WTC11 (cell line): ENCODE results near the gene ZNF578. TPM values are rescaled to one million over a fixed set of nuclear protein-coding genes. Genes with fewer than 3 reads are reported as not detected.
A peak's percentile ranks its signal among the peaks of the same experiment; 100 is the strongest.

ENCODE experiments used
- ATAC-seq: fragments of 200-7000 bp; cut with Tn5 transposase; 2 replicates; pipeline ENCODE4 v1.10.0; 2021; ENCODE audit warnings: mild to moderate bottlenecking, moderate library complexity
- CTCF ChIA-PET: fragments of 300-600 bp; sonication (Branson Sonifier 250); formaldehyde crosslinking; loops from one replicate; lab custom pipeline; 2021; ENCODE audit warnings: antibody characterized with exemption; lab: Charles Lee
- POLR2A ChIA-PET: fragments of 350-600 bp; sonication (Branson Sonifier 250); formaldehyde crosslinking; loops from one replicate; lab custom pipeline; 2021; ENCODE audit warnings: antibody characterized with exemption; lab: Charles Lee
- DNase-seq: peaks from one replicate; pipeline ENCODE4 v3.0.0; 2021; ENCODE audit warnings: low spot score
- H3K27ac Mint-ChIP-seq: 2 replicates; pipeline ENCODE4 v1.8.0; 2021; ENCODE audit warnings: mixed read lengths
- H3K27me3 Mint-ChIP-seq: 2 replicates; pipeline ENCODE4 v1.8.0; 2021; ENCODE audit warnings: low read depth, mild to moderate bottlenecking, moderate library complexity, mixed read lengths
- H3K36me3 Mint-ChIP-seq: 2 replicates; pipeline ENCODE4 v1.8.0; 2021; ENCODE audit warnings: mixed read lengths
- H3K4me1 Mint-ChIP-seq: 2 replicates; pipeline ENCODE4 v1.8.0; 2022; ENCODE audit warnings: mixed read lengths
- H3K4me3 Mint-ChIP-seq: 2 replicates; pipeline ENCODE4 v1.8.0; 2021; ENCODE audit warnings: mild to moderate bottlenecking, moderate library complexity, mixed read lengths
- H3K9me3 Mint-ChIP-seq: 2 replicates; pipeline ENCODE4 v1.8.0; 2021; ENCODE audit warnings: mixed read lengths
- CTCF ChIP-seq: fragments of 200-600 bp; IDR thresholded peaks from 2 replicates; pipeline ENCODE4 v1.8.0; 2022; ENCODE audit warnings: antibody characterized with exemption
- EMX1 ChIP-seq: fragments of 250-450 bp; sonication (Bioruptor Pico); IDR thresholded peaks from 2 replicates; pipeline ENCODE4 v1.8.0; 2021; ENCODE audit warnings: mild to moderate bottlenecking
- MAX ChIP-seq: sonication (generic); formaldehyde crosslinking; IDR thresholded peaks from 2 replicates; pipeline ENCODE4 v1.8.0; 2022; ENCODE audit warnings: mild to moderate bottlenecking, missing genetic modification reagents
- NFATC4 ChIP-seq: fragments of 250-450 bp; sonication (Bioruptor Pico); IDR thresholded peaks from 2 replicates; pipeline ENCODE4 v1.9.0; 2021; ENCODE audit warnings: mild to moderate bottlenecking
- NR2C2 ChIP-seq: sonication (generic); formaldehyde crosslinking; IDR thresholded peaks from 2 replicates; pipeline ENCODE4 v1.8.0; 2022; ENCODE audit warnings: mild to moderate bottlenecking, missing genetic modification reagents
- SMAD3 ChIP-seq: sonication (generic); formaldehyde crosslinking; IDR thresholded peaks from 2 replicates; pipeline ENCODE4 v1.8.0; 2022; ENCODE audit warnings: missing genetic modification reagents, mild to moderate bottlenecking, borderline replicate concordance
- TEAD1 ChIP-seq: sonication (generic); formaldehyde crosslinking; IDR thresholded peaks from 2 replicates; pipeline ENCODE4 v1.8.0; 2022; ENCODE audit warnings: mild to moderate bottlenecking, missing genetic modification reagents
- ZNF219 ChIP-seq: sonication (generic); formaldehyde crosslinking; IDR thresholded peaks from 2 replicates; pipeline ENCODE4 v1.8.0; 2023; ENCODE audit warnings: missing genetic modification reagents, mild to moderate bottlenecking, borderline replicate concordance
- ZNF317 ChIP-seq: sonication (generic); formaldehyde crosslinking; IDR thresholded peaks from 2 replicates; pipeline ENCODE4 v1.8.1; 2023; ENCODE audit warnings: low read depth, mild to moderate bottlenecking, moderate library complexity, missing genetic modification reagents, borderline replicate concordance
- ZNF416 ChIP-seq: fragments of 250-450 bp; sonication (Bioruptor Pico); IDR thresholded peaks from 2 replicates; pipeline ENCODE4 v1.9.0; 2021; ENCODE audit warnings: mild to moderate bottlenecking, inconsistent platforms
- ZNF423 ChIP-seq: fragments of 250-450 bp; sonication (Bioruptor Pico); IDR thresholded peaks from 2 replicates; pipeline ENCODE4 v2.1.2; 2022; ENCODE audit warnings: mild to moderate bottlenecking, moderate library complexity
- ZNF532 ChIP-seq: fragments of 250-450 bp; sonication (Bioruptor Pico); IDR thresholded peaks from 2 replicates; pipeline ENCODE4 v1.9.0; 2021; ENCODE audit warnings: mild to moderate bottlenecking, borderline replicate concordance
- total RNA-seq: library from RNA; stranded (reverse); gene quantifications from 3 replicates; pipeline ENCODE4 v1.2.3, GENCODE V29; 2021
- TF ChIP-seq, protein P1 (sequence below): sonication (generic); formaldehyde crosslinking; IDR thresholded peaks from 2 replicates; pipeline ENCODE4 v1.8.1; 2022; ENCODE audit warnings: mild to moderate bottlenecking, missing genetic modification reagents, moderate library complexity, borderline replicate concordance
- TF ChIP-seq, protein P2 (sequence below): sonication (generic); formaldehyde crosslinking; IDR thresholded peaks from 2 replicates; pipeline ENCODE4 v1.8.0; 2022; ENCODE audit warnings: mild to moderate bottlenecking, missing genetic modification reagents
- TF ChIP-seq, protein P3 (sequence below): sonication (generic); formaldehyde crosslinking; IDR thresholded peaks from 2 replicates; pipeline ENCODE4 v1.8.1; 2023; ENCODE audit warnings: mild to moderate bottlenecking, moderate library complexity, missing genetic modification reagents
- TF ChIP-seq, protein P4 (sequence below): sonication (generic); formaldehyde crosslinking; IDR thresholded peaks from 2 replicates; pipeline ENCODE4 v1.8.1; 2023; ENCODE audit warnings: mild to moderate bottlenecking, missing genetic modification reagents, moderate library complexity
- TF ChIP-seq, protein P5 (sequence below): sonication (generic); formaldehyde crosslinking; IDR thresholded peaks from 2 replicates; pipeline ENCODE4 v1.8.0; 2022; ENCODE audit warnings: missing genetic modification reagents
- TF ChIP-seq, protein P6 (sequence below): sonication (generic); formaldehyde crosslinking; IDR thresholded peaks from 2 replicates; pipeline ENCODE4 v1.8.1; 2022; ENCODE audit warnings: low read depth, mild to moderate bottlenecking, moderate library complexity, missing genetic modification reagents, borderline replicate concordance

Gene ZNF578
- total RNA-seq, 1 experiment from 2014 or later = 26.6 TPM

DNA sequence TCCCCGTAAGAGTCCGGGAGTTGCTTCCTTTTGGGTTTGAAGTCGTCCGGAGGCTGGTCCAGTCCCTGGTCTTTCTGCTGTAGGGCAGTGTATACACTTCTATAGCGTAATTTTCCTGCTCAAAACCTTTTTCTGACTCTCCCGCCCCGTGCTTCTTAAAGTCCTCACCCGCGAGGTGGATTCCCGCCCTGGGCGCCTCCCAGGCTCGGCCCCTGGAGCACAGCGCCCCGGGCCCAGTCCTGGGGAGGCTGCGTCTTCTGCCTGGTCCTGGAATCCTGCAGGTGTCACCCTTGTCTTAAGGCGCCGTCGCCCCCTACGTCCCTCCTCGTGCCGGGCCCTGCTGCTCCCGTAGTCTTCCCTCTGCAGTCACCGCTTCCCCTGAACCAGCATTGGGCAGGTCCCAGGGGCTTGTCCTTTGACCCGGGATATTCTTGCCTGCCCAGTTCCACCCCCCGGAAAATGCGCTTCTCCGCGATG lies 39.7 kb downstream of the ZNF578 start (continued):
- no peak for TF ChIP-seq ZNF532 (CRISPR knock-in tag)
- peak; percentile 91 for TF ChIP-seq MAX (CRISPR knock-in tag)
- TF ChIP-seq NFATC4 (CRISPR knock-in tag) = no peak
- TF ChIP-seq, protein P1, sequence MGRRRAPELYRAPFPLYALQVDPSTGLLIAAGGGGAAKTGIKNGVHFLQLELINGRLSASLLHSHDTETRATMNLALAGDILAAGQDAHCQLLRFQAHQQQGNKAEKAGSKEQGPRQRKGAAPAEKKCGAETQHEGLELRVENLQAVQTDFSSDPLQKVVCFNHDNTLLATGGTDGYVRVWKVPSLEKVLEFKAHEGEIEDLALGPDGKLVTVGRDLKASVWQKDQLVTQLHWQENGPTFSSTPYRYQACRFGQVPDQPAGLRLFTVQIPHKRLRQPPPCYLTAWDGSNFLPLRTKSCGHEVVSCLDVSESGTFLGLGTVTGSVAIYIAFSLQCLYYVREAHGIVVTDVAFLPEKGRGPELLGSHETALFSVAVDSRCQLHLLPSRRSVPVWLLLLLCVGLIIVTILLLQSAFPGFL (CRISPR knock-in tag) = no peak
- TF ChIP-seq, protein P2, sequence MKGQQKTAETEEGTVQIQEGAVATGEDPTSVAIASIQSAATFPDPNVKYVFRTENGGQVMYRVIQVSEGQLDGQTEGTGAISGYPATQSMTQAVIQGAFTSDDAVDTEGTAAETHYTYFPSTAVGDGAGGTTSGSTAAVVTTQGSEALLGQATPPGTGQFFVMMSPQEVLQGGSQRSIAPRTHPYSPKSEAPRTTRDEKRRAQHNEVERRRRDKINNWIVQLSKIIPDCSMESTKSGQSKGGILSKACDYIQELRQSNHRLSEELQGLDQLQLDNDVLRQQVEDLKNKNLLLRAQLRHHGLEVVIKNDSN = peak; percentile 33; the same call in 1 of the 2 replicates
- peak; percentile 42 for TF ChIP-seq TEAD1
- TF ChIP-seq SMAD3 = no peak
- TF ChIP-seq, protein P3, sequence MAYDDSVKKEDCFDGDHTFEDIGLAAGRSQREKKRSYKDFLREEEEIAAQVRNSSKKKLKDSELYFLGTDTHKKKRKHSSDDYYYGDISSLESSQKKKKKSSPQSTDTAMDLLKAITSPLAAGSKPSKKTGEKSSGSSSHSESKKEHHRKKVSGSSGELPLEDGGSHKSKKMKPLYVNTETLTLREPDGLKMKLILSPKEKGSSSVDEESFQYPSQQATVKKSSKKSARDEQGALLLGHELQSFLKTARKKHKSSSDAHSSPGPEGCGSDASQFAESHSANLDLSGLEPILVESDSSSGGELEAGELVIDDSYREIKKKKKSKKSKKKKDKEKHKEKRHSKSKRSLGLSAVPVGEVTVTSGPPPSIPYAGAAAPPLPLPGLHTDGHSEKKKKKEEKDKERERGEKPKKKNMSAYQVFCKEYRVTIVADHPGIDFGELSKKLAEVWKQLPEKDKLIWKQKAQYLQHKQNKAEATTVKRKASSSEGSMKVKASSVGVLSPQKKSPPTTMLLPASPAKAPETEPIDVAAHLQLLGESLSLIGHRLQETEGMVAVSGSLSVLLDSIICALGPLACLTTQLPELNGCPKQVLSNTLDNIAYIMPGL (CRISPR knock-in tag) = peak; percentile 65; the same call in 1 of the 2 replicates
- TF ChIP-seq ZNF423 (CRISPR knock-in tag) = 0 out of 2 replicates have a peak, but pooled peaks have one; percentile 5
- TF ChIP-seq NR2C2 (CRISPR knock-in tag) = peak; percentile 69; the same call in 1 of the 2 replicates
- TF ChIP-seq, protein P4, sequence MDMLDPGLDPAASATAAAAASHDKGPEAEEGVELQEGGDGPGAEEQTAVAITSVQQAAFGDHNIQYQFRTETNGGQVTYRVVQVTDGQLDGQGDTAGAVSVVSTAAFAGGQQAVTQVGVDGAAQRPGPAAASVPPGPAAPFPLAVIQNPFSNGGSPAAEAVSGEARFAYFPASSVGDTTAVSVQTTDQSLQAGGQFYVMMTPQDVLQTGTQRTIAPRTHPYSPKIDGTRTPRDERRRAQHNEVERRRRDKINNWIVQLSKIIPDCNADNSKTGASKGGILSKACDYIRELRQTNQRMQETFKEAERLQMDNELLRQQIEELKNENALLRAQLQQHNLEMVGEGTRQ (CRISPR knock-in tag) = no peak; the same call in 1 of the 2 replicates
- TF ChIP-seq, protein P5, sequence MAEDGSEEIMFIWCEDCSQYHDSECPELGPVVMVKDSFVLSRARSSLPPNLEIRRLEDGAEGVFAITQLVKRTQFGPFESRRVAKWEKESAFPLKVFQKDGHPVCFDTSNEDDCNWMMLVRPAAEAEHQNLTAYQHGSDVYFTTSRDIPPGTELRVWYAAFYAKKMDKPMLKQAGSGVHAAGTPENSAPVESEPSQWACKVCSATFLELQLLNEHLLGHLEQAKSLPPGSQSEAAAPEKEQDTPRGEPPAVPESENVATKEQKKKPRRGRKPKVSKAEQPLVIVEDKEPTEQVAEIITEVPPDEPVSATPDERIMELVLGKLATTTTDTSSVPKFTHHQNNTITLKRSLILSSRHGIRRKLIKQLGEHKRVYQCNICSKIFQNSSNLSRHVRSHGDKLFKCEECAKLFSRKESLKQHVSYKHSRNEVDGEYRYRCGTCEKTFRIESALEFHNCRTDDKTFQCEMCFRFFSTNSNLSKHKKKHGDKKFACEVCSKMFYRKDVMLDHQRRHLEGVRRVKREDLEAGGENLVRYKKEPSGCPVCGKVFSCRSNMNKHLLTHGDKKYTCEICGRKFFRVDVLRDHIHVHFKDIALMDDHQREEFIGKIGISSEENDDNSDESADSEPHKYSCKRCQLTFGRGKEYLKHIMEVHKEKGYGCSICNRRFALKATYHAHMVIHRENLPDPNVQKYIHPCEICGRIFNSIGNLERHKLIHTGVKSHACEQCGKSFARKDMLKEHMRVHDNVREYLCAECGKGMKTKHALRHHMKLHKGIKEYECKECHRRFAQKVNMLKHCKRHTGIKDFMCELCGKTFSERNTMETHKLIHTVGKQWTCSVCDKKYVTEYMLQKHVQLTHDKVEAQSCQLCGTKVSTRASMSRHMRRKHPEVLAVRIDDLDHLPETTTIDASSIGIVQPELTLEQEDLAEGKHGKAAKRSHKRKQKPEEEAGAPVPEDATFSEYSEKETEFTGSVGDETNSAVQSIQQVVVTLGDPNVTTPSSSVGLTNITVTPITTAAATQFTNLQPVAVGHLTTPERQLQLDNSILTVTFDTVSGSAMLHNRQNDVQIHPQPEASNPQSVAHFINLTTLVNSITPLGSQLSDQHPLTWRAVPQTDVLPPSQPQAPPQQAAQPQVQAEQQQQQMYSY (CRISPR knock-in tag) = no peak

- ChIA-PET CTCF (no interaction called here), POLR2A (interaction anchor here (0.7 kb wide), 2 partner anchors 238 to 642 kb away, joined by 3 to 4 read pairs; no protein-coding TSS in a partner anchor)
- Mint-ChIP-seq H3K27ac (no peak overlapping the region), H3K27me3 (peaks cover 54% of the 10 kb centered on the region), H3K36me3 (peaks cover 16% of the 10 kb centered on the region), H3K4me3 (peak overlapping the region; percentile 87), H3K4me1 (peaks cover 31% of the 10 kb centered on the region), H3K9me3 (peaks cover 4% of the 10 kb centered on the region; the same call in 1 of the 2 replicates)
- DNase-seq = no peak
- ATAC-seq = no peak
- TF ChIP-seq, protein P6, sequence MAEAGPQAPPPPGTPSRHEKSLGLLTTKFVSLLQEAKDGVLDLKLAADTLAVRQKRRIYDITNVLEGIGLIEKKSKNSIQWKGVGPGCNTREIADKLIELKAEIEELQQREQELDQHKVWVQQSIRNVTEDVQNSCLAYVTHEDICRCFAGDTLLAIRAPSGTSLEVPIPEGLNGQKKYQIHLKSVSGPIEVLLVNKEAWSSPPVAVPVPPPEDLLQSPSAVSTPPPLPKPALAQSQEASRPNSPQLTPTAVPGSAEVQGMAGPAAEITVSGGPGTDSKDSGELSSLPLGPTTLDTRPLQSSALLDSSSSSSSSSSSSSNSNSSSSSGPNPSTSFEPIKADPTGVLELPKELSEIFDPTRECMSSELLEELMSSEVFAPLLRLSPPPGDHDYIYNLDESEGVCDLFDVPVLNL = no peak
- no peak for TF ChIP-seq EMX1 (CRISPR knock-in tag)
- TF ChIP-seq ZNF317 (CRISPR knock-in tag) = no peak
- TF ChIP-seq ZNF219 = no peak
- no peak for TF ChIP-seq ZNF416 (CRISPR knock-in tag)
- no peak for TF ChIP-seq CTCF
- TF ChIP-seq, protein P4 (CRISPR knock-in tag) = no peak
These were observed 41.2 kb downstream of the ZNF578 start for GRCh38 chr19:52494518-52494917.
